Left lung (tissue), 10 donors: Measurements from ENCODE around the gene KIFAP3. TPM values are rescaled to one million over a fixed set of nuclear protein-coding genes. Genes with fewer than 3 reads are reported as not detected.

Experiments
- ATAC-seq: fragments of 200-7000 bp; cut with Tn5 transposase; one replicate; pipeline ENCODE4 v1.9.1; 2020; ENCODE audit warnings: moderate library complexity
- DNase-seq, 4 donors: peaks; one replicate each; pipeline ENCODE4 v3.0.0-alpha.2; 2013 to 2020
- H3K27ac ChIP-seq, 2 donors: fragments of 200-600 bp; sonication (generic) in 1 of 2; one replicate each; pipeline versions ENCODE4 v1.5.0 to v1.8.0; 2020 to 2021
- H3K27me3 ChIP-seq, 2 donors: fragments of 200-600 bp; sonication (generic) in 1 of 2; one replicate each; pipeline versions ENCODE4 v1.5.0 to v1.8.0; 2020 to 2021
- H3K36me3 ChIP-seq, 2 donors: fragments of 200-600 bp; sonication (generic) in 1 of 2; one replicate each; pipeline versions ENCODE4 v1.5.0 to v1.8.0; 2020 to 2021
- H3K4me1 ChIP-seq, 2 donors: fragments of 200-600 bp; one replicate each; pipeline ENCODE4 v1.8.0; 2021
- H3K4me3 ChIP-seq, 2 donors: fragments of 200-600 bp; sonication (generic) in 1 of 2; one replicate each; pipeline versions ENCODE4 v1.5.0 to v1.8.0; 2020 to 2021; ENCODE audit warnings: mild to moderate bottlenecking in 1 of 2
- H3K9me3 ChIP-seq, 2 donors: fragments of 200-600 bp; sonication (generic) in 1 of 2; one replicate each; pipeline versions ENCODE4 v1.5.0 to v1.8.0; 2020 to 2021
- intact Hi-C, 2 donors: fragments of 100-400 bp; cut with DNase I; formaldehyde crosslinking; loops; one replicate each; pipeline versions ENCODE4 v1.11.2 to v1.14.2; 2022
- polyA plus RNA-seq, 6 donors: library from polyadenylated mRNA; unstranded; fragments of 120-200 nt; gene quantifications; one replicate each; pipeline ENCODE4 v1.2.1, GENCODE V29; 2013; ENCODE audit not compliant: insufficient read length in 6 of 6
- total RNA-seq, 2 donors: library from RNA; stranded (reverse); fragmentation: NEBNext Ultra II Directional; extraction: Animal tissue kit (Norgen Biotek cat#: 25700); gene quantifications; one replicate each; pipeline ENCODE4 v1.2.1, GENCODE V29; 2021
- TF ChIP-seq, protein P1 (sequence below), 2 donors: fragments of 200-600 bp; sonication (generic) in 1 of 2; IDR thresholded peaks; one replicate each; pipeline versions ENCODE4 v1.5.0 to v1.8.0; 2021; ENCODE audit warnings: antibody characterized with exemption in 2 of 2
- donor health status: DM: no; HTN: yes; CAD: no.
- donor health status: DM: no; HTN: no; CAD: no.

Gene KIFAP3
- total and polyA plus RNA-seq, 8 donors: 23.2 to 40.7 (median 33.9) TPM

DNA sequence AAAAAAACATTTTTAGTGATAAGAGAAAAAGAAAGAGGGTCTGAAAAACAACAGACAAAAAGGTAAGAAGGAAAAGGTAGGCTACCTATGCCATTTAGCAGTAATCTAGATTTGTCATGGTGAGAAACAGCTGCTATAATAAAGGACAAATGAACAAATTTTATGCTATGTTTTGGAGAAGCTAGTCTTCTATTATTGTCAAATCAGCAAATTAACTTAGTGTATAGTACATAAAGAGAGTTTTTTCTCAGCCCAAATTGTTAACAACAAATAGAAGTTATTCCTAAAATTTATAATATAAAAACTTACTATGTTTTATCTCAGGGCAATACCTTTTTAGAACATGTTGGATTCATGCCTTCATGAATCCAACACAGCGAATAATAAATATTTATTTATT is 88.7 kb downstream of the KIFAP3 start:
- DNase-seq: no peak
- TF ChIP-seq, protein P1, sequence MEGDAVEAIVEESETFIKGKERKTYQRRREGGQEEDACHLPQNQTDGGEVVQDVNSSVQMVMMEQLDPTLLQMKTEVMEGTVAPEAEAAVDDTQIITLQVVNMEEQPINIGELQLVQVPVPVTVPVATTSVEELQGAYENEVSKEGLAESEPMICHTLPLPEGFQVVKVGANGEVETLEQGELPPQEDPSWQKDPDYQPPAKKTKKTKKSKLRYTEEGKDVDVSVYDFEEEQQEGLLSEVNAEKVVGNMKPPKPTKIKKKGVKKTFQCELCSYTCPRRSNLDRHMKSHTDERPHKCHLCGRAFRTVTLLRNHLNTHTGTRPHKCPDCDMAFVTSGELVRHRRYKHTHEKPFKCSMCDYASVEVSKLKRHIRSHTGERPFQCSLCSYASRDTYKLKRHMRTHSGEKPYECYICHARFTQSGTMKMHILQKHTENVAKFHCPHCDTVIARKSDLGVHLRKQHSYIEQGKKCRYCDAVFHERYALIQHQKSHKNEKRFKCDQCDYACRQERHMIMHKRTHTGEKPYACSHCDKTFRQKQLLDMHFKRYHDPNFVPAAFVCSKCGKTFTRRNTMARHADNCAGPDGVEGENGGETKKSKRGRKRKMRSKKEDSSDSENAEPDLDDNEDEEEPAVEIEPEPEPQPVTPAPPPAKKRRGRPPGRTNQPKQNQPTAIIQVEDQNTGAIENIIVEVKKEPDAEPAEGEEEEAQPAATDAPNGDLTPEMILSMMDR (IDR thresholded peaks at IDR 0.05): no peak
- no peaks in the 10 kb centered on the region for H3K9me3 ChIP-seq
- no peaks in the 10 kb centered on the region for H3K27me3 ChIP-seq
- ATAC-seq: no peak
- peaks cover 0 to 4% of the 10 kb centered on the region in 2 donors for H3K36me3 ChIP-seq
- no peak overlapping the region for H3K27ac ChIP-seq
- intact Hi-C loops: no loop called here
- H3K4me1 ChIP-seq: no peaks in the 10 kb centered on the region
- no peak overlapping the region for H3K4me3 ChIP-seq

DNA sequence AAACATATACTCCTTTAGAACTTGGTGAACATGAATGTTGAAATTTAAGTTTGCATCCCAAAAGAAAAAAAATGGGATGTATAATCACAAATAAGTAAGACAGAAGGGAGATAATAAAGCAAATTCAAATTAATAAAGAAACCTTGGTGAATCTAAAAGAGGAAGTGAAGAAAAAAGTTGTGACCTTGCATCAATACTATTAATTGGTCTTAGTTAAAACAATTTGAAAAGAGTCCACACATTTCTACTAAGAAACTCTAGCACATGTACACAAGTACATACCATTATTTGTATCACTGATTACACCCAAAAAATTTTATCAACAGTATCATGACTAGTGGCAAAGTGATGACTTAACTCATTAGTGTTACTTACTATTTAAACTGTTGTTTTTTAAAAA is 100.4 kb downstream of the KIFAP3 start:
- H3K4me1 ChIP-seq: no peaks in the 10 kb centered on the region
- no peaks in the 10 kb centered on the region for H3K9me3 ChIP-seq
- H3K4me3 ChIP-seq: no peak overlapping the region
- DNase-seq (no peak), ATAC-seq (no peak)
- no peaks in the 10 kb centered on the region for H3K36me3 ChIP-seq
- intact Hi-C loops: no loop called here
- TF ChIP-seq, protein P1 (IDR thresholded peaks at IDR 0.05): no peak
- no peaks in the 10 kb centered on the region for H3K27me3 ChIP-seq
- no peak overlapping the region for H3K27ac ChIP-seq

GRCh38 chr1:169970114-169970513 is 104.4 kb downstream of the KIFAP3 start:
- no peaks in the 10 kb centered on the region for H3K36me3 ChIP-seq
- H3K27me3 ChIP-seq: no peaks in the 10 kb centered on the region
- H3K27ac ChIP-seq: no peak overlapping the region
- ATAC-seq (no peak), DNase-seq (no peak)
- H3K9me3 ChIP-seq: no peaks in the 10 kb centered on the region
- TF ChIP-seq, protein P1 (IDR thresholded peaks at IDR 0.05): no peak
- intact Hi-C loops: no loop called here
- H3K4me3 ChIP-seq: no peak overlapping the region
- H3K4me1 ChIP-seq: no peaks in the 10 kb centered on the region

DNA sequence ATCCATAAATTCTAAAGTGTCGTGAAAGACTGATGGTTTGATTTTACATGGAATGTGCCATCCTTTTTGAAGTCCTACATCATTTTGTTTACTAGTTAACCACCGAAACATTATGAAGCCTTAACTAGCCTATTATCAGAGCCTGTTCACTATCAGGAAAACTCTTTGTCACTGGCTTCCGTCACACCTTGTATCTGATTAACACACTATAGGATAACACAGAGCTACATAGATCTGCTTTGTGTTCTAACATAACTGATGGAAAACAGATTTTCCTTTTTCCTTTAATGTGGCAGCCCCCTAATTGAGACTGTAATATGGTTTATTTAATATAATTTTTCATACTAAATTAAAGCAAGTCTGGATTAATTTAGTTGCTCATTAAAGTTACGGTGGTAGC is 106.3 kb downstream of the KIFAP3 start:
- H3K27ac ChIP-seq: no peak overlapping the region
- DNase-seq (no peak), ATAC-seq (no peak)
- no peaks in the 10 kb centered on the region for H3K36me3 ChIP-seq
- H3K9me3 ChIP-seq: no peaks in the 10 kb centered on the region
- intact Hi-C loops: no loop called here
- no peaks in the 10 kb centered on the region for H3K4me1 ChIP-seq
- TF ChIP-seq, protein P1 (IDR thresholded peaks at IDR 0.05): no peak
- no peaks in the 10 kb centered on the region for H3K27me3 ChIP-seq
- no peak overlapping the region for H3K4me3 ChIP-seq

- TF ChIP-seq, protein P1 (IDR thresholded peaks at IDR 0.05): no peak
- no peak for ATAC-seq
- intact Hi-C loops: no loop called here
These were observed 110.3 kb downstream of the KIFAP3 start for GRCh38 chr1:169964206-169964605.

More at GRCh38 chr1:169964206-169964605, 110.3 kb downstream of the KIFAP3 start:
- Histone ChIP-seq H3K27me3 (no peaks in the 10 kb centered on the region), H3K27ac (no peak overlapping the region), H3K9me3 (no peaks in the 10 kb centered on the region), H3K4me1 (no peaks in the 10 kb centered on the region), H3K36me3 (no peaks in the 10 kb centered on the region), H3K4me3 (no peak overlapping the region)
- no peak for DNase-seq
